GM12878 (cell line): ENCODE results near the gene SORBS2. TPM values are rescaled to one million over a fixed set of nuclear protein-coding genes. Genes with fewer than 3 reads are reported as not detected.

Source experiments
- ATAC-seq: fragments of 200-7000 bp; cut with Tn5 transposase; 3 replicates; pipeline ENCODE4 v1.9.1; 2020; ENCODE audit warnings: mild to moderate bottlenecking, moderate library complexity
- BruUV-seq: library from RNA; stranded (reverse); fragments of 400-500 nt; replicated peaks from 2 replicates; lab custom pipeline; 2021; lab: Mats Ljungman, UMichigan
- CTCF ChIA-PET: fragments of 300-600 bp; sonication (Branson Sonifier 250); formaldehyde crosslinking; extraction: SDS; loops from one replicate; lab custom pipeline; 2021; ENCODE audit warnings: inconsistent platforms; lab: Yijun Ruan, JAX
- POLR2A ChIA-PET: fragments of 350-600 bp; formaldehyde crosslinking; extraction: SDS; loops from one replicate; lab custom pipeline; 2021; ENCODE audit warnings: inconsistent platforms; lab: Charles Lee
- RAD21 ChIA-PET: fragments of 300-600 bp; sonication (Branson Sonifier 250); formaldehyde crosslinking; loops from one replicate; lab custom pipeline; 2023; ENCODE audit warnings: antibody characterized with exemption; ENCODE audit not compliant: unreplicated experiment; lab: Charles Lee
- SMC1A ChIA-PET: fragments of 300-600 bp; sonication (Branson Sonifier 250); formaldehyde crosslinking; loops from one replicate; lab custom pipeline; 2023; ENCODE audit not compliant: unreplicated experiment, uncharacterized antibody; lab: Charles Lee
- DNase-seq: peaks from one replicate; pipeline ENCODE4 v3.0.0-alpha.2; 2011; ENCODE audit warnings: low read depth, low spot score
- FAIRE-seq: peaks from 3 replicates; lab custom pipeline; 2011; peaks lifted over from hg19 to GRCh38; lab: Jason Lieb, UNC
- H2AFZ ChIP-seq: 2 replicates; pipeline ENCODE4 v1.6.0; 2011; ENCODE audit warnings: low read depth, low read length, control low read depth; ENCODE audit not compliant: control insufficient read depth
- H3K27ac ChIP-seq: 2 replicates; pipeline ENCODE4 v1.5.1; 2011; ENCODE audit warnings: control low read depth; ENCODE audit not compliant: control insufficient read depth, insufficient read depth
- H3K27me3 ChIP-seq, 2 experiments: replicated peaks in 1 of 2; 2 replicates each; pipeline versions ENCODE4 v1.6.0 to v1.6.1; 2011; ENCODE audit warnings: low read length in 1 of 2; ENCODE audit not compliant: control insufficient read depth in 2 of 2, insufficient read depth in 2 of 2
- H3K36me3 ChIP-seq, 2 experiments: 2 replicates each; pipeline ENCODE4 v1.5.1; 2011; ENCODE audit warnings: low read length in 1 of 2; ENCODE audit not compliant: control insufficient read depth in 2 of 2, insufficient read depth in 2 of 2
- H3K4me1 ChIP-seq: 2 replicates; pipeline ENCODE4 v1.6.1; 2011; ENCODE audit warnings: mild to moderate bottlenecking, low read length, moderate library complexity, mixed read lengths; ENCODE audit not compliant: control insufficient read depth, insufficient read depth
- H3K4me2 ChIP-seq: 2 replicates; pipeline ENCODE4 v1.6.0; 2011; ENCODE audit warnings: control low read depth; ENCODE audit not compliant: control insufficient read depth, insufficient read depth
- H3K4me3 ChIP-seq: fragments of 200-600 bp; sonication (generic); 2 replicates; pipeline ENCODE4 v1.5.1; 2016
- H3K79me2 ChIP-seq: 2 replicates; pipeline ENCODE4 v1.6.0; 2011; ENCODE audit warnings: low read length; ENCODE audit not compliant: control insufficient read depth, insufficient read depth
- H3K9ac ChIP-seq: 2 replicates; pipeline ENCODE4 v1.8.0; 2011; ENCODE audit warnings: low read length, control low read depth, mixed read lengths; ENCODE audit not compliant: control insufficient read depth, insufficient read depth
- H3K9me3 ChIP-seq: replicated peaks from 3 replicates; pipeline ENCODE4 v1.5.1; 2011; ENCODE audit warnings: mild to moderate bottlenecking, low read length; ENCODE audit not compliant: control insufficient read depth, insufficient read depth
- H4K20me1 ChIP-seq: 2 replicates; pipeline ENCODE4 v1.6.0; 2011; ENCODE audit not compliant: control insufficient read depth, insufficient read depth
- CREM ChIP-seq: IDR thresholded peaks from 2 replicates; pipeline ENCODE4 v1.6.1; 2014; ENCODE audit warnings: antibody characterized with exemption, low read depth
- E4F1 ChIP-seq: fragments of 450-650 bp; IDR thresholded peaks from 2 replicates; pipeline ENCODE4 v1.6.1; 2018; ENCODE audit warnings: borderline replicate concordance, mild to moderate bottlenecking; ENCODE audit not compliant: partially characterized antibody
- HDGF ChIP-seq: fragments of 450-650 bp; IDR thresholded peaks from 2 replicates; pipeline ENCODE4 v1.6.1; 2016; ENCODE audit warnings: antibody characterized with exemption
- MTA2 ChIP-seq: fragments of 450-650 bp; IDR thresholded peaks from 2 replicates; pipeline ENCODE4 v1.6.1; 2016; ENCODE audit warnings: low read depth, mild to moderate bottlenecking, moderate library complexity
- MYC ChIP-seq: IDR thresholded peaks from 2 replicates; pipeline ENCODE4 v1.6.1; 2011; ENCODE audit warnings: mild to moderate bottlenecking, low read length, moderate library complexity, inconsistent platforms; ENCODE audit not compliant: insufficient read depth, insufficient replicate concordance, insufficient read length, severe bottlenecking
- PML ChIP-seq: IDR thresholded peaks from 2 replicates; pipeline ENCODE4 v1.6.1; 2012; ENCODE audit warnings: low read length, inconsistent platforms
- RELA ChIP-seq: fragments of 450-650 bp; IDR thresholded peaks from 2 replicates; pipeline ENCODE4 v1.8.0; 2014; ENCODE audit warnings: borderline replicate concordance; ENCODE audit not compliant: partially characterized antibody
- RUNX3 ChIP-seq: IDR thresholded peaks from 2 replicates; pipeline ENCODE4 v1.6.1; 2012; ENCODE audit warnings: low read length, inconsistent platforms
- SMAD5 ChIP-seq: IDR thresholded peaks from 2 replicates; pipeline ENCODE4 v1.6.1; 2016; ENCODE audit warnings: antibody characterized with exemption, low read depth
- SREBF2 ChIP-seq: IDR thresholded peaks from 2 replicates; pipeline ENCODE4 v1.6.1; 2012; ENCODE audit warnings: mild to moderate bottlenecking, low read length
- SUZ12 ChIP-seq: fragments of 200-600 bp; sonication (generic); IDR thresholded peaks from one replicate; pipeline ENCODE4 v1.6.1; 2018; ENCODE audit warnings: antibody characterized with exemption, mild to moderate bottlenecking; ENCODE audit not compliant: unreplicated experiment
- ZNF687 ChIP-seq: fragments of 450-650 bp; IDR thresholded peaks from 2 replicates; pipeline ENCODE4 v1.6.1; 2017; ENCODE audit warnings: mild to moderate bottlenecking, moderate library complexity
- WGBS: methylation state at CpG from one replicate; pipeline ENCODE4 v1.1.6; 2016; ENCODE audit warnings: low lambda C conversion rate; ENCODE audit not compliant: insufficient replicate concordance, insufficient coverage; ENCODE audit errors: missing lambda C conversion rate; 5-methylcytosine and 5-hydroxymethylcytosine counted together
- in situ Hi-C: fragments of 300-500 bp; cut with MboI; formaldehyde crosslinking; loops from 9 replicates; pipeline ENCODE4 v1.14.3; 2018; ENCODE audit warnings: mixed read lengths
- intact Hi-C: fragments of 100-400 bp; cut with micrococcal nuclease; formaldehyde crosslinking; loops from one replicate; pipeline ENCODE4 v1.14.2; 2022; ENCODE audit not compliant: unreplicated experiment
- polyA plus RNA-seq, 11 experiments: library from polyadenylated mRNA; depleted of rRNA in 4 of 11; unstranded in 6 of 11; stranded (reverse) in 5 of 11; fragments of >200 nt; fragmentation: Nextera tagmentation in 4 of 11; fragmentation: Illumina TruSeq in 1 of 11; extraction: Ambion mirVana in 4 of 11; extraction: Trizol in 1 of 11; gene quantifications; 1 replicate in 1 of 11; 2 replicates in 10 of 11; pipeline versions ENCODE4 v1.2.1 to v1.2.3, GENCODE V29; 2011 to 2016; ENCODE audit warnings: inconsistent platforms in 2 of 11, missing spikeins in 2 of 11, low read depth in 1 of 11
- total RNA-seq, 4 experiments: library from RNA; depleted of rRNA in 3 of 4; stranded (reverse); fragments of >200 nt in 3 of 4; fragmentation: Illumina TruSeq in 1 of 4; extraction: Trizol in 1 of 4; gene quantifications; 2 replicates each; pipeline versions ENCODE4 v1.2.1 to v1.2.3, GENCODE V29; 2013 to 2021
- TF ChIP-seq, protein P1 (sequence below): IDR thresholded peaks from 2 replicates; pipeline ENCODE4 v1.6.1; 2011; ENCODE audit warnings: borderline replicate concordance, low read depth, mild to moderate bottlenecking, moderate library complexity, mixed read lengths, low read length; ENCODE audit not compliant: insufficient read depth; ENCODE audit errors: extremely low read length

The SORBS2 gene
- total and polyA plus RNA-seq, 10 of the 15 experiments (the other 5 are each of a cell fraction or from before 2014, with no cell fraction given), result 0.06 to 3.0 (median 0.79) TPM

- TF ChIP-seq SUZ12, result no peak
- no peak for TF ChIP-seq RUNX3
- no peak for TF ChIP-seq HDGF
- no peak for TF ChIP-seq E4F1
- no peak for TF ChIP-seq MTA2
- TF ChIP-seq, protein P1, sequence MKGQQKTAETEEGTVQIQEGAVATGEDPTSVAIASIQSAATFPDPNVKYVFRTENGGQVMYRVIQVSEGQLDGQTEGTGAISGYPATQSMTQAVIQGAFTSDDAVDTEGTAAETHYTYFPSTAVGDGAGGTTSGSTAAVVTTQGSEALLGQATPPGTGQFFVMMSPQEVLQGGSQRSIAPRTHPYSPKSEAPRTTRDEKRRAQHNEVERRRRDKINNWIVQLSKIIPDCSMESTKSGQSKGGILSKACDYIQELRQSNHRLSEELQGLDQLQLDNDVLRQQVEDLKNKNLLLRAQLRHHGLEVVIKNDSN, result no peak
- TF ChIP-seq RELA, result no peak
- TF ChIP-seq PML, result no peak
- no peak for TF ChIP-seq ZNF687
- no peak for TF ChIP-seq SREBF2
- no peak for TF ChIP-seq MYC
- no peak for TF ChIP-seq CREM
- TF ChIP-seq SMAD5, result no peak
- no peak overlapping the region for H3K4me2 ChIP-seq
- H3K4me3 ChIP-seq, result no peak overlapping the region
- no peaks in the 10 kb centered on the region for H3K27me3 ChIP-seq
- no peaks in the 10 kb centered on the region; the same call in 1 of the 2 replicates for H3K79me2 ChIP-seq
- no peak for ATAC-seq
- H2AFZ ChIP-seq, result no peak overlapping the region
- intact Hi-C loops, result no loop called here
- in situ Hi-C loops, result no loop called here
- SMC1A ChIA-PET, result no interaction called here
- no TSS peak for BruUV-seq
- no peaks in the 10 kb centered on the region; the same call in 2 of the 3 replicates for H3K9me3 ChIP-seq
- H3K9ac ChIP-seq, result no peak overlapping the region
- RAD21 ChIA-PET, result no interaction called here
- CTCF ChIA-PET, result no interaction called here
- no peak for DNase-seq
- WGBS, result 71% methylated on average over 4 of the region's 4 CpGs
- no peaks in the 10 kb centered on the region for H4K20me1 ChIP-seq
- POLR2A ChIA-PET, result no interaction called here
- H3K4me1 ChIP-seq, result no peaks in the 10 kb centered on the region
- H3K27ac ChIP-seq, result no peak overlapping the region
- FAIRE-seq, result no peak
- no peaks in the 10 kb centered on the region for H3K36me3 ChIP-seq
Observed at GRCh38 chr4:185805979-185806378, 6.0 kb downstream of the SORBS2 start.
